ENCODE measurements around the gene EIF4B.
A peak's percentile ranks its signal among the peaks of the same experiment; 100 is the strongest.

The EIF4B gene

DNA sequence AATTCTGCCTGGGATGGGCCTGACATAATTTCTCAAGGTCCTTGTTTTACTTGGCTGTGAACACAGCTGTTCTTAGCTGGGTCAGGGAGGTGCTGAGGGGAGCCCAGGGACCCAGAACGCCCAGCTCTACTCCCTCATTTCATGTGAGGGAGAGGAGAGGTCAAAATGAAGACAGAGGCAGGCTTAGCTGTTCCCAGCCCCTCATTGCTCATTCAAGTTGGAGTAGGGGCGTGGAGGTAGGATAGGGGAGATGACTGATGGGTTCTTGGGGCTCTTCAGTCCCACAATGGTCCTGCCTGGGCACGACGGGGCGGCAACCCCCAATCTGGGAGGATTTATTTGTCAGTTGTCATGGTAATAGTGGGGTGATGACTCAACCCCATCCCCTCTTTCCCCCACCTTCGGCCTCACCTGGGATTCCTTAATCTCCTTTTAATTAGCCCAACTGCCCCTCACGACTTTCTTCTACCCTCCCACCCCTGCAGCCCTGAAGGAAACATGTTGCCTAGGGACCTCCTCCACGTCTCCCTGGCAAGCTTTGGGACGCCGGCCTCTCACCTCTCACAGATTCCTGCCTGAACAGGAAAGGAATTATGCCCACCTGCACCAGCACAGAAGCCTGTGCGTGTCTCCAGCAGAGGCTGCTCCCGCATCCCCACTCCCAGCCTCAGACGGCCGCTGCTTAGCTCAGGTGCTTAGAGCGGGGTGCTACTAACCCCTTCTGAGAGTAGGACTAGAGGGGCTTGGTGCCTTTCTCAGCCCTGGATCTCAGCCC is 62.7 kb downstream of the EIF4B start:
- peak; percentile 74 for DNase-seq (ENCODE audit: low spot score)
- H3K27ac ChIP-seq: peak overlapping the region; percentile 97
- CTCF ChIA-PET: interaction anchor here (7.5 kb wide), 1 partner anchor 31 kb away, joined by 132 read pairs; the partner anchor contains the start of genes IGFBP6 and SOAT2
- TF ChIP-seq, protein P1, sequence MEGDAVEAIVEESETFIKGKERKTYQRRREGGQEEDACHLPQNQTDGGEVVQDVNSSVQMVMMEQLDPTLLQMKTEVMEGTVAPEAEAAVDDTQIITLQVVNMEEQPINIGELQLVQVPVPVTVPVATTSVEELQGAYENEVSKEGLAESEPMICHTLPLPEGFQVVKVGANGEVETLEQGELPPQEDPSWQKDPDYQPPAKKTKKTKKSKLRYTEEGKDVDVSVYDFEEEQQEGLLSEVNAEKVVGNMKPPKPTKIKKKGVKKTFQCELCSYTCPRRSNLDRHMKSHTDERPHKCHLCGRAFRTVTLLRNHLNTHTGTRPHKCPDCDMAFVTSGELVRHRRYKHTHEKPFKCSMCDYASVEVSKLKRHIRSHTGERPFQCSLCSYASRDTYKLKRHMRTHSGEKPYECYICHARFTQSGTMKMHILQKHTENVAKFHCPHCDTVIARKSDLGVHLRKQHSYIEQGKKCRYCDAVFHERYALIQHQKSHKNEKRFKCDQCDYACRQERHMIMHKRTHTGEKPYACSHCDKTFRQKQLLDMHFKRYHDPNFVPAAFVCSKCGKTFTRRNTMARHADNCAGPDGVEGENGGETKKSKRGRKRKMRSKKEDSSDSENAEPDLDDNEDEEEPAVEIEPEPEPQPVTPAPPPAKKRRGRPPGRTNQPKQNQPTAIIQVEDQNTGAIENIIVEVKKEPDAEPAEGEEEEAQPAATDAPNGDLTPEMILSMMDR (conservative IDR thresholded peaks at IDR 0.05; ENCODE audit: low read depth): no peak
- POLR2A ChIA-PET (ENCODE audit: low non-redundant PET): no interaction called here

GRCh38 chr12:53069621-53070410 is 63.6 kb downstream of the EIF4B start:
- TF ChIP-seq, protein P1 (conservative IDR thresholded peaks at IDR 0.05; ENCODE audit: low read depth): no peak
- H3K27ac ChIP-seq: peak overlapping the region; percentile 97
- CTCF ChIA-PET: interaction anchor here (0.6 to 7.5 kb wide), 2 partner anchors 30 to 89 kb away, joined by 4 to 132 read pairs; partner anchors contain the start of genes IGFBP6 and SOAT2
- POLR2A ChIA-PET (ENCODE audit: low non-redundant PET): no interaction called here
- DNase-seq (ENCODE audit: low spot score): no peak

GRCh38 chr12:53070877-53071492 is 64.7 kb downstream of the EIF4B start:
- TF ChIP-seq, protein P1 (conservative IDR thresholded peaks at IDR 0.05; ENCODE audit: low read depth): no peak
- DNase-seq (ENCODE audit: low spot score): no peak
- CTCF ChIA-PET: interaction anchor here (1.1 kb wide), 1 partner anchor 23 kb away, joined by 5 read pairs; no protein-coding TSS in a partner anchor
- peak overlapping the region; percentile 97 for H3K27ac ChIP-seq
- POLR2A ChIA-PET (ENCODE audit: low non-redundant PET): no interaction called here

DNA sequence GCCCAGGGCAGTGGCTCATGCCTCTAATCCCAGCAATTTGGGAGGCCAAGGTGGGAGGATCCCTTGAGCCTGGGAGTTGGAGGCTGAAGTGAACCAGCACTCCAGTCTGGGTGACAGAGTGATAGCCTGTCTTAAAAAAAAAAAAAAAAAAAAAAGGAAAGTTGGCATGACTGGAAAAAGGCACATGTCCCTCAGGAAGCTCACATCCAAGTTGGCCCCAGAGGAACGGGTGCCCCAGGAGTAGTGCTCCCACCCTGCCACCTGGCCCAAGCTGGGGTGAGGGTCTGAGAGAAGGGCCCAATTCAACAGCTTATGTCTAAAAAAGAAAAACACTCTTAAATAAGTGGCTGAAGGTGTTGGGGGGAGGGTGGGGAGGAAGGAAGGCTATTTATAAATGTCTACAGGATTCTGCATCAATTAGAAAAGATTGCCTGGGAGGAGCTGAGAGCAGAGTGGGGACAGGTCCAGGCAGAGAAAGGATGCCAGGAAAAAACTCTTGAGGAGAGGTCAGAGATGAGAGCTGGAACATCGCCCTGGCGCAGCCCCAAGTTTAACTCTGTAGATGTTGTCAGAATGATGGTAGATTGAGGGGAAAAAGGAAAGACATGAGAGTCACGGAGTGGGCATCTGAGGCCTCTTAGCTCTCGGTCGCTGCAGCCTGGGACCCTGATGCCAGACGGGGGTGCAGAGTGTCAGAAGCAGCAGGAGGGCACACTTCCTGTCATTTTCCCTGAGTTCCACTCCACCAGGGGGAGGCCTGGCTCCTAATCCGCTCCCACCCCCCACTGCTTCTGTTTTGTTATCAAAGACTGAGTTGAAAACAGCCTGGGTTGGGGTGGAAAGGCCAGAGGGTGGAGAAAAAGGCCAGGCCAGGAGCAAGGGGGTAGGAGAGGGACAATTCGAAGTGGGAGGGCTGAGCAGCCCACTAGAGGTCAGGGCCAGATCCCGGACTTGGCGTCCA is 65.6 kb downstream of the EIF4B start:
- H3K27ac ChIP-seq: peak overlapping the region; percentile 97
- CTCF ChIA-PET: interaction anchor here (0.6 to 1.6 kb wide), 5 partner anchors 10 to 31 kb away, joined by 3 to 5 read pairs (median 4); no protein-coding TSS in a partner anchor
- no peak for DNase-seq (ENCODE audit: low spot score)
- POLR2A ChIA-PET (ENCODE audit: low non-redundant PET): no interaction called here
- TF ChIP-seq, protein P1 (conservative IDR thresholded peaks at IDR 0.05; ENCODE audit: low read depth): no peak

DNA sequence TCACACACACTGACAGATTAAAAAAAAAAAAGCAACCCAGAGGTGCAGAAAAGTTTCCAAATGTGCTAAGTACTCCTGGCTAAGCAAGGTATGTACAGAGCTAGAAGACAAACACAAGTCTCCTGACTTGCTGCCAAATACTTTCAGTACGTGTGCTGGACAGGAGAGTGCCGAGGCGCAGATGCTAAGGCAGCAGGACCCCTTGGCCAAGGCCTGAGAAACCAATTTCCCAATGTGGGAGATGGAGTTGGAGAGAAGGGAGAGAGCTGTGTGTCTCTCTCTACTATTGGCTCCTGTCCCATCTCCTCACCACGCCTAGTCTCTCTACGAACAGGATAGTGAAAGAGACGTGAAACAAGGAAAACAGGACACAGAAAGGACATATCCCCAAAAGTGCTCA is 67.6 kb downstream of the EIF4B start:
- peak overlapping the region; percentile 97 for H3K27ac ChIP-seq
- DNase-seq (ENCODE audit: low spot score): no peak
- TF ChIP-seq, protein P1 (conservative IDR thresholded peaks at IDR 0.05; ENCODE audit: low read depth): no peak
- CTCF ChIA-PET: no interaction called here
- POLR2A ChIA-PET (ENCODE audit: low non-redundant PET): no interaction called here

Measured in RWPE1 (cell line).